A673 (cell line): ENCODE data around the gene PDSS1. TPM values are rescaled to one million over a fixed set of nuclear protein-coding genes. Genes with fewer than 3 reads are reported as not detected.

ENCODE experiments used
- BruUV-seq: library from RNA; stranded (reverse); fragments of 400-500 nt; replicated peaks from 2 replicates; lab custom pipeline; 2021; lab: Mats Ljungman, UMichigan
- CTCF ChIA-PET: fragments of 300-600 bp; sonication (Branson Sonifier 250); formaldehyde crosslinking; loops from one replicate; lab custom pipeline; 2022; ENCODE audit warnings: antibody characterized with exemption; lab: Charles Lee
- POLR2A ChIA-PET: fragments of 300-600 bp; sonication (Branson Sonifier 250); formaldehyde crosslinking; loops from one replicate; lab custom pipeline; 2022; ENCODE audit warnings: antibody characterized with exemption; ENCODE audit not compliant: low non-redundant PET; lab: Charles Lee
- DNase-seq: peaks from one replicate; pipeline ENCODE4 v3.0.0-alpha.2; 2015; ENCODE audit warnings: low spot score
- H3K27ac ChIP-seq: fragments of 200-600 bp; sonication (generic); 2 replicates; pipeline ENCODE4 v1.5.1; 2016; ENCODE audit warnings: mixed run types, low read depth, mild to moderate bottlenecking, mixed read lengths, antibody characterized with exemption, low read length; ENCODE audit not compliant: poor library complexity, severe bottlenecking
- H3K27me3 ChIP-seq: fragments of 200-600 bp; sonication (generic); replicated peaks from 2 replicates; pipeline ENCODE4 v1.6.1; 2017; ENCODE audit warnings: mixed run types, low read depth, mild to moderate bottlenecking, mixed read lengths, antibody characterized with exemption, low read length; ENCODE audit not compliant: insufficient read depth, poor library complexity
- H3K36me3 ChIP-seq: fragments of 200-600 bp; sonication (generic); 2 replicates; pipeline ENCODE4 v1.6.1; 2016; ENCODE audit warnings: mixed run types, mild to moderate bottlenecking, mixed read lengths, antibody characterized with exemption, low read length; ENCODE audit not compliant: insufficient read depth, poor library complexity, severe bottlenecking
- H3K4me1 ChIP-seq: fragments of 200-600 bp; sonication (generic); 2 replicates; pipeline ENCODE4 v1.6.1; 2017; ENCODE audit warnings: mixed run types, mild to moderate bottlenecking, mixed read lengths, antibody characterized with exemption, low read length; ENCODE audit not compliant: insufficient read depth, poor library complexity, severe bottlenecking
- H3K4me3 ChIP-seq: fragments of 200-600 bp; sonication (generic); 2 replicates; pipeline ENCODE4 v1.5.1; 2016; ENCODE audit warnings: low read depth, mixed run types, mild to moderate bottlenecking, mixed read lengths, low read length; ENCODE audit not compliant: poor library complexity, severe bottlenecking
- H3K9me3 ChIP-seq: fragments of 200-600 bp; sonication (generic); 2 replicates; pipeline ENCODE4 v1.6.1; 2016; ENCODE audit warnings: mixed run types, low read depth, mild to moderate bottlenecking, mixed read lengths, antibody characterized with exemption, low read length; ENCODE audit not compliant: poor library complexity, severe bottlenecking
- CTCF ChIP-seq: fragments of 300-800, 200-600 bp; sonication (generic); conservative IDR thresholded peaks from 2 replicates; pipeline ENCODE4 v1.5.1; 2017; ENCODE audit warnings: low read depth, mild to moderate bottlenecking, antibody characterized with exemption, low read length, moderate library complexity, mixed read lengths
- EZH2 ChIP-seq: fragments of 200-600 bp; sonication (generic); IDR thresholded peaks from 2 replicates; pipeline ENCODE4 v1.6.1; 2017; ENCODE audit warnings: borderline replicate concordance, low read depth, mild to moderate bottlenecking, mixed read lengths, antibody characterized with exemption, low read length; ENCODE audit not compliant: poor library complexity, severe bottlenecking
- intact Hi-C: fragments of 100-400 bp; cut with micrococcal nuclease; formaldehyde crosslinking; loops from one replicate; pipeline ENCODE4 v1.10.0; 2022; ENCODE audit not compliant: unreplicated experiment
- total RNA-seq: library from RNA; stranded (reverse); gene quantifications from 2 replicates; pipeline ENCODE4 v1.2.3, GENCODE V29; 2021

PDSS1 gene
- total RNA-seq, 1 experiment from 2014 or later: 55.4 TPM

- Histone ChIP-seq H3K4me3 (no peak overlapping the region), H3K9me3 (no peaks in the 10 kb centered on the region), H3K4me1 (no peaks in the 10 kb centered on the region), H3K36me3 (peaks cover 78% of the 10 kb centered on the region), H3K27me3 (no peaks in the 10 kb centered on the region), H3K27ac (no peak overlapping the region)
- no peak for DNase-seq
- intact Hi-C loops: loop anchor here (2.0 kb wide), 1 partner anchor 154 kb away; no protein-coding TSS in a partner anchor
- CTCF ChIA-PET: no interaction called here
- POLR2A ChIA-PET: no interaction called here
- no peak for TF ChIP-seq EZH2
- no peak for TF ChIP-seq CTCF
- no TSS peak for BruUV-seq
Measured at GRCh38 chr10:26727005-26727404, 29.5 kb downstream of the PDSS1 start.

DNA sequence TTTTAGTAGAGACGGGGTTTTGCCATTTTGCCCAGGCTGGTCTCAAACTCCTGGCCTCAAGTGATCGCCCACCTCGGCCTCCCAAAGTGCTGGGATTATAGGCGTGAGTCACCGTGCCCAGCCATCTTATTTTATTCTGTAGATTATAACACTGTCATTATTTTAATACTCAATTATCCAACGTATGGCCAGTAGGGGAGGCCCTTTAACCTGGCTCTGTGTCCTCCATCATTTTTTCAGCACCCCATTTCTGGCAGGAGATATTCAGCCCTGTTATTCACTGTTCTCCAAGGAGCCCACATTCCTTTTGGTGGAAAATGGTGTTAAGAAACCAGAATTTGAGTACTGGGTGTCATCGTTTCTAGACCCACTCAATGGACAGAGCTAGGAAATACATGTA lies 31.5 kb downstream of the PDSS1 start:
- H3K4me3 ChIP-seq: no peak overlapping the region
- H3K27me3 ChIP-seq: no peaks in the 10 kb centered on the region
- H3K27ac ChIP-seq: no peak overlapping the region
- H3K4me1 ChIP-seq: no peaks in the 10 kb centered on the region
- intact Hi-C loops: no loop called here
- ChIA-PET CTCF (no interaction called here), POLR2A (no interaction called here)
- no TSS peak for BruUV-seq
- H3K9me3 ChIP-seq: no peaks in the 10 kb centered on the region
- no peak for DNase-seq
- H3K36me3 ChIP-seq: peaks cover 81% of the 10 kb centered on the region
- no peak for TF ChIP-seq EZH2
- no peak for TF ChIP-seq CTCF

GRCh38 chr10:26729395-26729794 lies 31.9 kb downstream of the PDSS1 start:
- intact Hi-C loops: no loop called here
- Histone ChIP-seq H3K4me1 (no peaks in the 10 kb centered on the region), H3K4me3 (no peak overlapping the region), H3K27ac (no peak overlapping the region), H3K9me3 (no peaks in the 10 kb centered on the region), H3K36me3 (peaks cover 81% of the 10 kb centered on the region), H3K27me3 (no peaks in the 10 kb centered on the region)
- TF ChIP-seq CTCF (no peak), EZH2 (no peak)
- ChIA-PET CTCF (no interaction called here), POLR2A (no interaction called here)
- no TSS peak for BruUV-seq
- DNase-seq: no peak
